GM19372 (cell line): ENCODE data around the gene PARL.

Experiments used
- ATAC-seq: cut with Tn5 transposase; IDR thresholded peaks from one replicate; pipeline ENCODE4 v1.9.1; 2021; ENCODE audit warnings: mild to moderate bottlenecking, low read depth, moderate library complexity; ENCODE audit not compliant: unreplicated experiment

The PARL gene

GRCh38 chr3:183862610-183863009 lies 22.1 kb downstream of the PARL start:
- ATAC-seq, result no peak

- ATAC-seq, result no peak
Measured at GRCh38 chr3:183857863-183858262, 26.8 kb downstream of the PARL start.

DNA sequence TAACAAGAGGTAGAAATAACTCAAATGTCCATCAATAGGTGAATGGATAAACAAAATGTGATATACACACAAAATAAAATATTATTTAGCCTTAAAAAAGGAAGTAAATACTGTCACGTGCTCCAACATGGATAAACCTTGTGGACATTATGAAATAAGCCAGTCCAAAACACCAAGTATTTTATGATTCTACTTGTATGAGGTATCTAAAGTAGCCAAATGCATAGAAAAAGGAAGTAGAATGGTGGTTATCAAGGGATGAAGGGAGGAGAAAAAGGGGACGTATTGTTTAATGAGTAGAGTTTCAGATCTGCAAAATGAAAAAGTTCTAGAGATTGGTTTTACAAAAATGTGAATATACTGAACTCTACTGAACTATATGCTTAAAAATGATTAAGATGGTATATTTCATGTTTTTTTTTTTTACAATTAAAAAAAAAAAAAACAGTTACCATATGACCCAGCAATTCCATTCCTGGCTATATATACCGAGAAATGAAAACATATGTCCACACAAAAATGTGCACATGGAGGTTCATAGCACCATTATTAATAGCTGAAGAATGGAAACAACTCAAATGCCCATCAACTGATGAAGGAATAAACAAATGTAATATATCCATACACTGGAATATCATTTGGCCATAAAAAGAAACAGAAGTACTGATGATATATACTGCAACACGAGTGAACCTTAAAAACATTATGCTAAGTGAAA lies 30.2 kb downstream of the PARL start:
- ATAC-seq, result no peak

GRCh38 chr3:183845608-183846288 lies 38.9 kb downstream of the PARL start:
- no peak for ATAC-seq

- ATAC-seq, result no peak
Measured at GRCh38 chr3:183845090-183845489, 39.6 kb downstream of the PARL start.

GRCh38 chr3:183844606-183845005 lies 40.1 kb downstream of the PARL start:
- ATAC-seq, result no peak

- no peak for ATAC-seq
Measured at GRCh38 chr3:183839751-183840150, 44.9 kb downstream of the PARL start.

DNA sequence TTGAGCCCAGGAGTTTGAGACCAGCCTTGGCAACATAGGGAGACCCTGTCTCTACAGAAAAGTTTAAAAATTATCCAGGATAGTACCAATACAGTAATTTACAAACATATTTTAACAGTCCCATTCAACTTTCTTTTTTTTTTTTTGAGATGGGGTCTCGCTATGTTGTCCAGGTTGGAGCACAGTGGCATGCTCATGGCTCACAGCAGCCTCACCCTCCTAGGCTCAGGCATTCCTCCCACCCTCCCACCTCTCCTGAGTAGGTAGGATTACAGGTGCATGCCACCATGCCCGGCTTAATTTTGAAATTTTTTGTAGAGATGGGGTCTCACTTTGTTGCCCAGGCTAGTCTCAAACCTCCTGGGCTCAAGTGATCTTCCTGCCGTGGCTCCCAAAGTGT lies 46.8 kb downstream of the PARL start:
- ATAC-seq, result no peak

DNA sequence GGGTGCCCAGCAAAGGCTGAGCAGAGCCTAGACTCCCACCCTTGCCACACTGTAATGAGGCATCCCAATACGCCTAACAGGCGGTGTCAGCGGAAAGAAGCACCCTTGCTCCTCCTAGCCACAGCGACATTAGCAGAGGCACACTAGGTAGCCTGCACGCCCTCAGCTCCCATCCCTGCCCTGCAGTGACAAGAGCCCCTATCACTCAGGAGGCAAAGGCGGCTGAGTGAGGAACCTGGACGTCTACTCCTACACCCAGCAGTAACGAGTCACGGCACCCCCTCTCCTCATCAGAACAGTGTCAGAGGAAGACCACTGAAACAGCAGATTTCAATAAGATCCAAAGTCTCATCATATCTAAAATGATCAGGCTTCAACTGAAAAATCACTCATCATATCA lies 47.3 kb downstream of the PARL start:
- ATAC-seq, result no peak

GRCh38 chr3:183833516-183833915 lies 51.2 kb downstream of the PARL start:
- ATAC-seq, result no peak

DNA sequence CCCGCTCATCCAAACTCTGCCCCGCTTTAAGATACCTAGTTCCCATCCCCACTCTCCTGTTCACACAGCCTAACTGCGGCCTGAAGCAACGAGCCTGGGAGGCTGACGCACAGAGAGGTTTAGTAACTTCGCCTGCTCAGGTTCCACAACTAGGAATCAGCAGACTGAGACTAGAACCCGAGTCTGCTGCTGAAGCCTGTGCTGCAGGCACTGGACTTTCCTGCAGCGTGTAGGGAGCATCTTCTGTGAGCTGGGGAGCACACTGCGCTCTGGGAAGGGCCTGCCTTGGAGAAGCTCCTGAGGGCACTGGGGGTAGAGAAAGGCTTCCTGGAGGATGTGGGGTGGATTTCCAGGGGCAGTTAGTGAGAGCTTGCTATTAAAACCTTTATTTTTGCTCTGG lies 54.5 kb downstream of the PARL start:
- ATAC-seq, result no peak

DNA sequence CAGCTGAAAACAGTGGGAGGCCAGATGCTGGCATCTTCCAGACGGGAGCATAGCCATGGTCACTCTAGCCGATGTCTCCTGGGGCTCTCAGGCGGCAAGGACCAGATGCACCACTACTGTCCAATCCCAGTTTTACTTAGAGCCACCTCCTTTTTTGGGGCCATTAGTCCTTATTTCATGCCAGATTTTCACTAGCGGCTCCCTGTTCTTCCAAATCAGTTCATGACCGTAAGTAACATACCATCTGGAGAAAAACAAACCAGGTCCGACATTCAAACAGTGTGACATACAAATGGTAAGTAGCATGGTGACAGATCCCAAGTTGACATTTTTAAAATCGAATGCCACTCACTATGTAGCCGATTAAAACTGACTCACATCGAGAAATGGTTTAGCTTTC lies 55.2 kb downstream of the PARL start:
- ATAC-seq, result no peak

DNA sequence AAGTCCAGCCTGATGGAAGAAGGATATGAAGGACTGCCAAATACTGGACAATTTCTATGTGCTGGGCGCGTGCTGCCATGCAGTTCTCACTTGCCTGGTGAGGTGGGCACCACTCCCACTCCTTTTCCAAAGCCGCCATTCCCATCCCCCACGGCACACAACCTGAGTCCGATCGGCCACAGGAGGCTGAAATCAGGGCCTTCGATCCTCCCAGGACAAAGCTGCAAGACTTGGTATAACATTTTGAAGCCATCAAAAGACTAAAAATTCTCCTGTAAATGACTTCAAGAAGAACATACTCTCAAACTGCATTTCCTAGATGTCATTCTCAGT lies 56.2 kb downstream of the PARL start:
- ATAC-seq, result no peak

DNA sequence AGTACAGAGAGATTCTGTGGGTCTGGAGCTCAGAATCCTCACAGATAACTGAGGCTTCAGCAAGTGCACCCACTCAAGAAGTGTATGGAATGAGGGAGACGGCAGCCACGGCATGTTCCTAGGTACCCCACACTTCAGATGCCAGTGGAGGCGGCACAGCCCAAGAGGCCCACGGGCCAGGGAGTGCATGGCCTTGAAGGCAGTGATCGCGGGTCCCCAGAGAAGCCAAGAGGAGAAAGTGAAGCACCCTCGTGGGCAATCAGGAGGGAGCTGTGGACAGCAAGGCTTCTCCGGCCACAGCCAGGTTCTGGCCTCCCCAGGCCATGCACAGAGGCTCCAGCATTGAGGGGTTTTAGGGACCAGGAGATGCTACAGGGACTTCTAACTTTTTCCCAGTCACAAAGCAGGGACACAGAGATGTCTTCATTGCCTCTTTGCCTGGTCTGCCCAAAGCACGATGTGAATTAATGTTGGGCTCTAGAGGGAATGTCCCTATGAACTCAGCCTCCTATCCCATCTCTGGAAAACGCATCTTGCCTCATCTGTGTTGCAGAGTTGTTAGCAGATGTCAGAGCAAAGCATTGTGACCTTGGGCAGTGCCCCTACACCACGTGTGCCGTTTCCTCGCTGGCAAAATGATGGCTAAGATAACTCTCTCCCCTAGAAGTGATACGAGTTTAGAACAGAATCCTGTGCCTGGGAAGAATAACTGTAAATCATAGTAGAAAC lies 56.7 kb downstream of the PARL start:
- ATAC-seq, result no peak

DNA sequence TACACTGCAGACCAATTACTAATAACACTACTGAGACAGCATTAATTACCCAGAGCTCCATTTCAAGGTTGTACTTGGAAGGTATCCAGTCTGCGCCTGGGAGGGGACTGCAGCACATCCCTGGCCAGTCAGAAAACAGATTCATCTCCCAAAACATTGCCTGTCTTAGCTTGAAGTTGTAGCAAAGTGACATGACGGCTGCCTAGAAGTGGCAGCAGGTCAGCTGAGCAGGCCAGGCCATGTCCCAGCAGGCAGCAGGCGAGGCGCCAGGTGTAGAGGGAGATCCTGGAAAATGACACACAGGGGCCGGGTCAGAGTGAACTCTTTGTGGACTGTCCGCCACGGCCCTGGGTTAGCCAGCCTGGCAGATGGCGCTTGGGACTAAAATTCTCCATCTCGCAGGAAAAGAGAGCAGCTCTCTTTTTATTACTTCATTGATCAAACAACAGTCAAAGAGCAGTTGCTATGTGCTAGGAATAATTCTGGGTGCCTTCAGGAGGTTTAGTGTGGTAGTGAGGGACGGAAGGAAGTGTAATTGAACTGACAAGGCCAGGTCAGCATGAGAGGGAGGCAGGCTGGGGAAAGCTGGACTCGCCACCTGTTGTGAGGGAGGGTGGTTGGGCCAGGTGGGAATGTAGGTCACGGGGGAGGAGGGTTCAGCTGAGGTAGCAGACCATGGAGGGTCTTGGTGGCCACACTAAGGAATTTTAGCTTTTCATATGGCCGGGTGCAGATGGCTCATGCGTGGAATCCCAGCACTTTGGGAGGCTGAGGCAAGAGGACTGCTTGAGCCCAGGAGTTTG lies 58.0 kb downstream of the PARL start:
- no peak for ATAC-seq

DNA sequence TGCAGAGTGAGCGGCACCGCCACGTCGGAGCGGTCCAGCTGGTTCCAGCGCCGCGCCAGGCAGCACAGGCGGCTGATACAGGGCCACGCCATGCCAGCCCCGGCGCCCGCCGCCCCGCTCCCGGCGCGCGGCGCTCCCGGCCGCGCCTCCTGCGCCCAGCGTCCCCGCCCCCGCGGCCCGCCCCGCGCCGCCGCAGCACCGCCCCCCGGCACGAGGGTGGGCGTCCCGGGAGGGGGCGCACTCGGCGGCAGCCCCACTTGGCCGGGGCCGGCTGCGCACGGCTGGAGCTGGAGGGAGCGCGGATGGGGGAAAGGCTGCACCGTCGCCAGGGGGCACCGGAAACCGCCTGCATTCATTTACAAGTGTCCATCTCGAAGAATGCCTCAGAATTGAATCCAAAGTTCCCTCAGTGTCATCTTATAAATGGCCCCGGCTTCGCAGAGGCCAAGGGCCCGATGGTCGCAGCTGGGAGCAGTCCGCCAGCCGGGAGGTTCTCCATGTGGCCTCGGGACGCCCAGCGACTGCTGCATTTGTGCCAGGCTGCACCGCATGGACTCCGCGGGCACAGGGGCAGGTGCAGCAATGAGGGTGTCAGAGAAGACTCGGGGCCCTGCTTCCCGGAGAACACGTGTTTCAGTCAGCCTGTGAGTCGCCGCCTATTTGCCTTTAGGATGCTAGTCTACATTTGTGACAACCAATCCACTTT lies 59.1 kb downstream of the PARL start, which contains the start of gene MAP6D1:
MAP6D1 (minus strand) TSS at position 122 of the 706 bp plus-strand sequence; CDS start at position 92, 30 bp downstream.
- no peak for ATAC-seq

DNA sequence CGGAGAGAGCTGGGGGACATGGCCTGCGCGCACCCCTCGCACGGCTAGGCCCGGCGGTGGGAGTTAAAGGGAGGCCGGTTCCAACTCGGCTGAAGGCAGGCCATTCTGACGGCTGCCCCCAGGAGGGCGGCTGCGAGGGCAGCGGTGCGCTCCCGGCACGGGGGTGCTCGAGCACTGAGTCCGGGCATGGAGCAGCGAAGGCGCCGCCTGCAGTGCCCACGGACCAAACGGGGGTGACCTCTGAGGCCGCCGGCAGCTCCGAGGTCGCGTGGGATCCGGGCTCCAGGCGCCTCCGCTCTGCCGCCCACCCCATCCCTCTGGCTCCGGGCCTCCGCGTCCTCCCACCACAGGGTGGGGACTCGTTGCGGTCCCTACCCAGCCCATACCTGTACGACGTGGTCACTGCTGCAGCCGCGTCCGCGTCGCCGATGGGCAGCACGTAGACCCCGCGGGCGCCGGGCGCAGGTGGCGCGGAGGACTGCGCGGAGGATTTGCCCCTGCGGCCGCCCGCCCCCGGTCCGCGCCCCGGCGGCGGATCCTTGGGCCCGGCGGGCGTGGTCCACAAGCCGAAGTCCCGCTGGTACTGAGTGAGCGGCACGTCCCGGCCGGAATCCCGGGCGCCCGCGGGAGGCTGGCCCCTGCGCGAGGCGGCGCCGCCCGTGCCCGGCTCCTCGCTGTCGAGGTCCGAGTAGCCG lies 59.8 kb downstream of the PARL start:
- ATAC-seq, result no peak

DNA sequence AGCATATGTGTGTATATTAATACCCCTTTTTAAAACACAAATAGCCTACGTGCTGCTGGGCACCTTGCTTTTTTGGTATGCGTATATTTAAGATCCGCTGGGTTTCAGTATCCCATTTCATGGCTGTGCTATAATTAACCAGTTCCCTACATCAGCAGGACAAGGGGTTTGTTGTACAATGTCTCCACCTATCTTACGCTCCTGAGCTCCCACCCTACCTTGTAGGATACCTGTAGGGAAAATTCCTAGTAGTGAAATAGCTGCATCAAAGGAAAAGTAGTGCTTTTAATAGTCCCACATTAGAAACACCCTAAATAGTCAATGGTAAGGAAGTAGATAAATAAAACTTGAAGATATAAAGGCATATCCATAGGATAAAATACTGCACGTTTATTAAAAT lies 60.7 kb downstream of the PARL start:
- no peak for ATAC-seq

DNA sequence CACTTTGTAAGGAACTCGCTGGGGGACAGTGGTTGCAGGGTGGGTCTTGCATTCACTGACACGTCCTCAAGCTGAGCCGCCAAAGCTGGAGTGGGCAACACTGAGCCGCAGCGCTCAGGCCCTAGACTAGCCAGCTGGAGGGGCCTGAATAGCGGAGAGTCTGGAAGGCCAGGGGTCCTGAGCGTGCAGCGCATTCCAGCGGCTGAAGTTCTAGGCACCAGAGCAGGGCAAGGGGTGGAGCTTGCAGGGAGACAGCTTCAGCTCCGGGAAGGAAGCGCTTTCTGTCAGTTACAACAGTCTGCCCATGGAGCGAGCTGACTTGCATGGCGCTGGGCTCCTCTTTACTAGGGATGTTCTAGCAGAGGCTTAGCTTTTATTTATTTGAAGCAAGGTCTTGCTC lies 62.0 kb downstream of the PARL start:
- no peak for ATAC-seq

GRCh38 chr3:183819831-183820230 lies 64.8 kb downstream of the PARL start:
- ATAC-seq, result no peak
